Epidermal melanocyte (primary cell): ENCODE results near the gene INPP5B.

Experiments
- DNase-seq: peaks from one replicate; pipeline ENCODE4 v3.0.0; 2011; ENCODE audit warnings: low spot score; ENCODE audit not compliant: insufficient read length

Gene INPP5B

DNA sequence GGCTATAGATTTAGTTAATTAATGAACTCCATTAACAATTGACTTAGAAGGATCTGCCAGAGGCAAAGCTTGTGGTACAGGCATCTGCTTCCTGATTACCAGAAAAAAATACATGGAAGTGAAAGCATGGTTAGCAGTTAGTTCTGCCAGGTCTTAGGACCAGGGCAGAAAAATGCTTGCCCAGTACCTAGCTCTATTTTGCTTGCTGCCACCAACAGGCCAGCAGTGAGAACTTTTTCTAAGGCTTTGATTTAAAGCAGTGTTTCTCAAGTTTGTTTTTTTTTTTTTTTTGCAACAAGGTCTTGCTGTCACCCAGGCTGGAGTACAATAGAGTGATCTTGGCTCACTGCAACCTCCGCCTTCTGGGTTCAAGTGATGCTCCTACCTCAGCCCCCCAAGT is 71.0 kb downstream of the INPP5B start:
- no peak for DNase-seq

DNA sequence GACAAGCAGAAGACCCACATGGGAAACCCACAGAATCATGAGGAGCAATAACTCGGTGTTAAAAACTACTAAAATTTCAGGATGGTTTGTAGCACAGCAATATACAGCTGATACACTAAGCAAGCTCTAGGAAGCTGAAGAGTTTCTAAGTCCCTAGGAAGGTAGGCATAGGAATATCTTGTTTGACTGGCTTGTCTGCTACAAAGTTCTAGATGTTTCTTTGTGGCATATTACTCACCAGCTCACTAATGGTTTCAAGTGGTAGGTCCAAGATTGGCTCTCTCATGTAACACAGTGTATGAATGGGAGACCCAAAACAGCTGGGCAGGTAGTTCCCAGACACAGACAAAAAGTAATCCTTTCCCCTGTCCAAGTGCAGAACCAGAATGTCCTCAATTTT is 74.2 kb downstream of the INPP5B start:
- no peak for DNase-seq

DNA sequence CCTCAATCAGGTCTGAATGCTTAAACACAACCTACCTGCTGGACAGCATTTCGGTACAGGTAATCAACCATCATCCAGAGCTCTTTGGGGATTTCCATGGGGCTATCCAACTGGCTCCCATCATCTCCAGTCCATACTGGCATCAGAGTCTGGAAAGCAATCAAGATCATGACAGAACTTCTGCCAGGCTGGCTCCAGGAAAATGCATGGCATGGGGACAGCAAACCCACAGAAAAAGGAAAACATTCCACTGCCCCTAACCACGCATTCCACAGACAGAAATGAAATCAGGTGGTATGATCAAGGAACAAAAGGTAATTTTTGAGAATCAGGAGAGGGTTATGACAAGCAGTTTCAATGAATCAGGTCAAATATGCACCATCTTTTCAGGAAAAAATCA is 78.4 kb downstream of the INPP5B start:
- no peak for DNase-seq

DNA sequence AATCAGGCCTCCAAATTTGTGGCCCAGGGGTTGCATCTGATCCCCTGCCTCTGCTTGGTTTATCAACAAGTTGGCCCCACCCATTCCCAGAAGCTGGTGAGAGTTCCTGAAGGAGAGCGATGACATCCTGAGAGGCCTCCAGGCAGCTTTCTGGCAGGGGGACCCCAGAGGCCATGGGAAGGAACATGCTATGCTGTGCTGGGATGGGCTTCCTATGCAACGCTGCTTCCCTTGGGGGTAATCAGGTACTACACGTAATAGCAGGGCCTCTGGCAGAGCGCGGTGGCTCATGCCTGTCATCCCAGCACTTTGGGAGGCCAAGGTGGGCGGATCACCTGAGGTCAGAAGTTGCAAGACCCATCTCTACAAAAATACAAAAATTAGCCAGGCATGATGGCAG is 79.1 kb downstream of the INPP5B start:
- no peak for DNase-seq

DNA sequence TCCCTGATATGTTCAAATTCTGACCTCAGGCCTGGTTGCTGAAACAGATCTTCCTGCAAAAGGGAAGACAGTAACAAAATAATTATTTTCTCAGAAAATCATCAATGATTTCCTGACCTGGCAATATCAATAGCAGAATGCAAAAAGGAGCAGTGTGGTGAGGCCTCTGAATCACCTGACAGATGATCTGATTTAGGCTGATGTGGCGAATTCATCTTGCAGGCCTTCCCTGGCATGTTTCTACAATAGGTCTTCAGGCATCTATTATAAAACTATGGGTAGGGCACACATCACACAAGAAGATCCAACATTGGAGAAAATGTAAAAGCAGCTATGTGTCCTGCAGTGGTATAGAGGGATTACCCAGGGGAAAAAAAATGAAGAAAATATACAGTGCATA is 80.4 kb downstream of the INPP5B start:
- no peak for DNase-seq

DNA sequence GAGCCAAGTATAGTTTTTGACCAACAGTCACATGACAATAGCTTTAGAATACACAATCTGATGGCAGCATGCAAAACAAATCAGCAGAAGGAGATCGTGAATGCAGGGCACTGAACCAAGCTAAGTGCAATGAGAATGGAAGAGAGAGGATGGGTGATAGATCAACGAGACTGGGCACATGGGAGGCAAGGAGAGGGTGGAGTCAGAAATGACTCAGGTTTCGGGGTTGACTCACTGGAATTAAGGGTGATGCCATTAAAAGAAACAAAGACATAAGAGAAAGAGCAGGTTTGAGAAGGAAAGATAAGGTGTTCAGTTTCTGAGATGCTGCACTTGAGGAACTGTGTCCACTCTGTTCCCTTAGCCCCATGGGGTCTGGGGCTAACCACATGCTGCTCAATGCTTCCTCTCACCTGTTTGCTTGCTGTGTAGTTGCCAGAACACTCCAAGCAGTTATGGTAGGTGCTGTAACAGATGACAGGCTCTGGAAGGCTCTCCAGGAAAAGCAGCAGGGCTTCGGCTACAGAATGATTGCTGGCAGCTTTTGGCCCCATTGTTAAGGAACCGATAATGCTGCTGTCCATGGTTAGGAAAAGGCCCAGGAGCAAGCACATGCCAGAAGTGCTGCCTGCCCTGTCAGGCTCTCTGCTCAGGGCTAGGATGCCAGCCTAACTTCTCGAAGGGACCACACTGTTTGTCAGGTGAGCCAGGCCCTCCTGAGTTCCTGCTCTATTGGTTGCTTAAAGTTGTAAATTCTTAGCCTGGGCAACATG is 81.3 kb downstream of the INPP5B start:
- DNase-seq: no peak

DNA sequence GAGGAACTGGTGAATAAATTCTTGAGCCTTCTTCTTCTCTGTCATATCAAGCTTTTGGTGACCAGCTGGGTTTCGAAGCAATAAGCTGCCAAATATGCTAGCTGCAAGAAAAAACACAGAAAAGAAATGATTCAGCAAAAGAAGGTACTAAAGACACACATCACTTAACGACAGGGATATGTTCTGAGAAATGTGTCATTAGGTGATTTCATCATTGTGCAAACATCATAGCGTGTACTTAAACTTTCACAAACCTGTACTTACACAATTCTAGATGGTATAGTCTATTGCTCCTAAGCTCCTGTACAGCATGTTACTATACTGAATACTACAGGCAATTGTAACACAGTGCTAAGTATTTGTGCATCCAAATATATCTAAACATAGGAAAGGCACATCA is 84.5 kb downstream of the INPP5B start:
- DNase-seq: no peak

DNA sequence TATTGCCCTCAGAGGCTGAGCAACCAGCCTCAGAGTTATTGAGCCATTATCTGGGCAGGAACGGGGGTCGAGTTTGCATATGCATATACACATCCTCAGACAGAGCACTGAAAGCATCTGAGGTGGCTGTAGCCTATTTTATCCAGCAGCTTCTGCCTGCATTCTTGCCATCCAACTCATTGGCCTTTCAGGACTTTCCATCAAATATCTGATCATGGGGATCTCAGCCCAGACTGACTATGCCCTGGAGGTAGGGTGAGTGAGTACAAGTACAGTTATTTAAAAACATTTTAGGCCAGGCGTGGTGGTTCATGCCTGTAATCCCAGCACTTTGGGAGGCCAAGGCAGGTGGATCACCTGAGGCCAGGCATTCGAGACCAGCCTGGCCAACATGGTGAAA is 85.7 kb downstream of the INPP5B start:
- DNase-seq: no peak

DNA sequence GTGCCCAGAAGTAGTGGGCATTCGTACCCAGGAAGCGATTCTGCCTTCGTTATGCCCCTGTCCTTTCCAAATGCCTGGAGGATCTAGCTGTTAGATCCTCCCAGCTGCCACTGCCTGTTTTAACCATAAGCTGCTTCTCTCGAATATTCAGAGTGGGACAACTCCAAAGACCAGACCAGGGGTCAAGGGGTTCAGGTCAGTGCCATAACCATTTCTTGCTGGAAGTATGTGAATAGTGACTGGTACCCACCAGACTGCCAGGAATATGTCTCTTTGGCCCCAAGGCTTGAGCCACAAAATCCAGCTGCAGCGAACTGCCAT is 86.5 kb downstream of the INPP5B start:
- DNase-seq: no peak

DNA sequence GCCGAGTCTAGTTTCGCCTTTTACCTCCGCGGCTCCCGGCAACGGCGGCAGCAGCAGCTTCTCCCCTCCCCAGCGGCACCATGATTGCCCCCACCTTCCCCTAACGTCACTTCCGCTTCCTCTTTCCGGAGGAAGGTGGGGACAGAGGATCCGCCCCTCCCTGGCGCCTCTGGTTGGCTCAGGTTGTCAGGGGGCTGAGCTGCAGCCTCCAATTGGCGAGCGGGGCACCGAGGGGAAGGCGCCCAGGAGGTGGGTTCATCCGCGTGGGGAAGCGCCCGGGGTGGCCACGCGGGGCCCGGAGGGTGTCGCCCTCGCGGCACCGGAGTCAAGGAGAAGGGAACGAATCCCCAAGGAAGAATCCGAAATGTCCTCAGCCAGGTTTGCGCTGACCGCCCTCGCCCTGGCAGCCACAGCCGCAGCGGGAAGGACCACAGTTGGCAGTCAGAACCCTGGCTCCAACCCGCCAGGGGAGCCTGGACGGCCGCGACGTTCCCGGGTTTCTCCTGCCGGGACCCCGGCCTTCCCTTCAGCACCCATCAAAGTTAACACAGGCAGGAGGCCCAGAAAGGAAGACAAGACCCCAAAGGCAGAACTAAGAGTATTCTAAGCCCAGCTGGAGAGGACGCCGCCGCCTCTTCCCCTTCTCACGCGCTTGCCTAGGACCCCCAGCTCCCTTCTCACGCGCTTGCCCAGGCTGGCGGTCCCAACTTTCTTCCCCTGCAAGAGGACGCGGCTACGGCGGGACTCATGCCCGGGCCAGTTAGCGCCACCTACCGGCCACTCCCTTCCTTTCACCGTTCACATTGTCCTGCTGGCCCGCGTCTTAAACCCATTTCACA is 87.1 kb downstream of the INPP5B start, which contains the start of gene MTF1:
MTF1 (minus strand) TSS at position 86 of the 839 bp plus-strand sequence. CDS start 1,934 bp downstream, outside the sequence.
- peak; percentile 96 for DNase-seq

DNA sequence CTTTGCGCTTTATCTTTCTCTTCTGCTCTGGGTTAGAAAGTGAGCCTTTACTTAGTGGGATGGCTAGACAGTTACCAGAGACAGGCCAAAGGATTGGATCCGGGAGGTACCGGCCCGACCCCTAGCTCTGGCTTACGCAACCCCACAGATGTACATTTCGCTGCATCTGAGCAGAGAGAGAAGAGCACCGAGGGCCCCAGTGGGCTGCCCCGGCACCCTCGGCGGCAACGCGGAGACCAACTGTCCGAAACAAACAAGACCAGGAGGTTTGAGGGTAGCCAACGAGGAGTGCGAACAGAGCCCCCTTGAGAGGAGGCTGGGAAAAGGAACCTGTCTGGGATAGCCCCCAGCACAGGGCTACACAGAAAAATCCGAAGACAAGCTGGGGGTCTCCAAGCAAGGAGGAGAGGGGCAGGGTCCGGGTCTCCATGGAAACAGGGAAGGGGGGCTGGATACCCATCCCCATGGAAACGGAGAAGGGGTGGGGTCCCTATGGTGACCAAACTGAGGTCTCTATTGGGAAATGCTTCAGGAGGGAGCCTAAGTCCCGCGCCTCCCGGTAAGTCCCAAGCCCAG is 87.8 kb downstream of the INPP5B start:
- DNase-seq: peak; percentile 40

DNA sequence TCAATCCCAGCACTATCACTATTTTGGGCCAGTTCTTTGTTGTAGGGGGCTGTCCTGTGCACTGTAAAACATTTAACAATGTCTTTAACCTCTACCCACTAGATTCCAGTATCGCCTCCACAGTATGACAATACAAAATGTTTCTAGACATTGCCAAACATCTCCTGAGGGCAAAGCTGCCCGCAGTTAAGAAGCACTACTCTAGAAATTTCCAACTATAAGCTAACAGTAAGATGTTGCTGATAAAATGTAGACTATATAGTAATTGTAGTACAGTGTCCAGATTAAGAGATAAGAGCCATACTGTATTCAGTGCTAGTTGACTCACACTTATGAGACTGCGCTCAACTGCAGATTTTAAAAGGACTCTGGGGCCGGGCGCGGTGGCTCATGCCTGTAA is 92.4 kb downstream of the INPP5B start:
- no peak for DNase-seq

DNA sequence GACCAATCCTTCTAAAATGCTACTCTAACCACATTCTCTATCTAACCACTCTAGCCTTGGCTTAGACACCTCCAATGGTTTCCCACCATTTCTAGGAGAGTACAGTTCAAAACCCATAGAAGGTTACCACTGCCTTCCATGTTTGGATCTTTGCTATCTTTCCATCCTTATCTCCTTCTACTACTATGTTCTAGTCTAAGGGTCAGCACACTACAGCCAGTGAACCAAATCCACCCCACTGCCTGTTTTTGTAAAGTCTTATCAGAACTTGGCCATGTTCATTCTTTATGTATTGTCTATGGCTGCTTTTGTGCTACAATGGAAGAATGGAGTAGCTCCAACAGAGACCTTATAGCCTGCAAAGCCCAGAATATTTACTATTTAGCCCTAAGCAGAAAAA is 93.7 kb downstream of the INPP5B start:
- DNase-seq: no peak

DNA sequence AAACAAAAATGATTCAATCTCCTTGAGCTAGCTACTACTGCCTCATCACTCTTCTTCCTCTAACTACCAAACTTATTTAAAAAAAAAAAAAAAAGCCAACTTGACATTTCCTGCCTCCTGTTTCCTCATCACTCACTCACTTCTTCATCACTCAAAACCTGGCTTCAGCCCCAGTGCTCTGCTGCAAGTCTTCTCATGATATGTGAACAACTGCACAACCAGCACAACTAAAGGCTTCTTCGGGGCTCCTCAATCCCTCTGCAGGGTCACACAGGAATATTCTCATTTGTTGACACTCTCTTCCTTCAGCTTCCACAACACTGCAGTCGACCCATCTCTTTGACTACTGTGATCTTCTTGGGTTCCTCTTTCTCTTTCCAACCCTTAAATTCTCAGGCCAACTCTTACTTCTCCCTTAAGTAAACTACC is 95.1 kb downstream of the INPP5B start:
- DNase-seq: no peak

DNA sequence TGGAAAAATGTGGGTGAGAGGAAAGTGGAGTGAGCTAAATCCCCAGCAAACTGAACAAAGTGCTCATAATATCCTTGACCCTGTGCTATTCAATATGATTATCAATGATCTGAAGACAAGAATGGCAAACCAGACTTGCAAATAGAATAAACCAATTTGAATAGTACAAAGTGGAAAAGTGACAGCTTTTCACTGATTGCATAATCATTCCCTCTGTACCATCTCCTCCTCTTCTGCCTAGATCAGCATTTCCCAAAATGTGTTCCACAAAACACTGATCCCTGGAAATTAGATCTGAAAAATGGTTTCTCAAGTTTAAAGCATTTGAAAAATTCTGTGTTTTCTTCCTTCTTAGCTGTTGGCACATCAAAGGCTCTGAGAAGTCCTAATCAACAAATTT is 95.6 kb downstream of the INPP5B start:
- DNase-seq: no peak

DNA sequence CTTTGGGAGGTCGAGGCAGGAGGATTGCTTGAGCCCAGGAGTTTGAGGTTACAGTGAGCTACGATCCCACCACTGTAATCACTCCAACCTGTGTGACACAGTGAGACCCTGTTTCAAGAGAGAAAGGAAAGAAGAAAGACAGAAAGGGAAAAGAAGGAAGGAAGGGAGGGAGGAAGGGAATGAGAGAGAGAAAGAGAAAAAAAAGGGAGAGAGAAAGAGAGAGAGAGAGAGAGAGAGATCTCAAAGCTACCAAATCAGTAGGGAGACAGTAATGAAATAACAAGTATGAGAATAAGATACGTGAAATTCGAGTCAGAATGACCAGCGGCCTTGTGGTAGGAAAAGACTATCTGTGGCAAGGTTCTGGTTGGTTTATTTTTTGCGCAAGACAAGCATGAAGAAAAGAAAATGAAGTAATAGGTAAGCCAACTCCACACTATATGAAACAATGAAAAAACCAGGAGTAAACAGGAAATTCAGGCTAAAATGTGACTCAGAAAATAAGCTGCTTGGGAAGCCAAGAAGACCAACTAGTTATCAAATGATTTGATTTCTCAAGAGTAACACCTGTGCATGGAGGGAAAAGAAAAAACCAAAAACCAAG is 96.4 kb downstream of the INPP5B start:
- no peak for DNase-seq

DNA sequence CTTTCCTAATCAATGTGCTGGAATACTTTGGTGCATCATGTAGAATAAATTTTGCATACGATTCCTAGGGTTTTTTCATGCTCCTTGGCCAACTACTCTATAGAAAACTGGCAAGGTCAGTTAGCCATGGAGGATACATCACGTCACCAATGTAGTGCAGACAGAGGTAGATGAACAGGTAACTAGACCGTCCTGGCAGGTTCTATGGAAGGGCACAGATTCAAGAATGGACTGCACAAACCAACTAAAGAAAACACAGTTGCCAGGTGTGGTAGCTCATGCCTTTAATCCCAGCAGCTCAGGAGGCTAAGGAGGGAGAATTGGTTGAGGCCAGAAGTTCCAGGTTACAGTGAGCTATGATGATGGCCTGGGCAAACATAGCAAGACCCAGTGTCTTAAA is 97.4 kb downstream of the INPP5B start:
- no peak for DNase-seq

DNA sequence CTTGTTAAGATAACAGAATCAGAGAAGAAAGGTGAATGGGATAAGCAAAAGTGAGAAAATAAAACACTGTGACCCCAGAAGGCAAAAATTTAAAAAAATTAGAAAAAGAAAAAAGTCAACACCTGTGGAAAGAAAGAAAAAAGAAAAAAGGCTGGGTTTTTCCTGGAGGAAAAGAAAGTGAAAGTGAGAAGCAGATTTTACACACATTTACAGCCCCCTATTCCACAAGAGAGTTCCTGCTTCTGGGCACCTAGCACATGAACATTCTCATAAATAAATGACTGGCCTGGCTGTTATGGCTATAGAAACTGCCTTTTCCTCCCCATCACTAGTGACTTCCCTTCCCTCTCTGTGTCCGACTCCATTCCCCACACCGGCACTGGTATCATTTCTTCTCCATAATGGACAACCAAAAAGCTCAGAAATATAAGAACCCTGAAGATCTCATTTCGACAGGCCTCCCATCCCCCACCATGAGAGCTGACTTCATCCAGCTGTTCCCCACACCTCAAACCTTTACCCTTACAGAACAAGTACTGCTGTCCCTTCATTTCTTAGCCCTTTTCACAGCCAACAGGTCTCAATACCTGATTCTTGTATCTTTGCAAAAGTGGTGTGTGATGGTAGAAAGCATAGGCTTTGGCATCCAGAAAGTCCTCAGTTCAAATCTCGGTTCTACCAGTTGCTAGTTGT is 100.1 kb downstream of the INPP5B start:
- DNase-seq: no peak

DNA sequence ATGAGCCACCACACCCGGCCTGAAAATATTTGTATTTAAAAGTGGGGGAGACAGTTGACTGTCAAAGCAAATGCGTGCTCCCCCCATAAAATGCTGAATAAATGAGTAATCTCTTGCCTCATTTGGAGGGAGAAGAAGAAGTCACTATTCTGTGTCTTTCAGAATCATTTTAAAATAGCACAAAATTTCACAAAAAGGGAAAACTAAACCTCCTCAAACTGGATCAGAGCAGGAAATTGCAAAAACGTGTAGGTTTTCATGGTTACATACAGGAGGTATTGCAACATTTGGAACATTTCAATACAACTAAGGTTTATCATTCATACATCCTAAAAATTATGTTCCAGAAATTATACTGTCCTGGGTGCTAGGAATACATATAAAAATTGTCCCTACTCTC is 101.1 kb downstream of the INPP5B start:
- no peak for DNase-seq

DNA sequence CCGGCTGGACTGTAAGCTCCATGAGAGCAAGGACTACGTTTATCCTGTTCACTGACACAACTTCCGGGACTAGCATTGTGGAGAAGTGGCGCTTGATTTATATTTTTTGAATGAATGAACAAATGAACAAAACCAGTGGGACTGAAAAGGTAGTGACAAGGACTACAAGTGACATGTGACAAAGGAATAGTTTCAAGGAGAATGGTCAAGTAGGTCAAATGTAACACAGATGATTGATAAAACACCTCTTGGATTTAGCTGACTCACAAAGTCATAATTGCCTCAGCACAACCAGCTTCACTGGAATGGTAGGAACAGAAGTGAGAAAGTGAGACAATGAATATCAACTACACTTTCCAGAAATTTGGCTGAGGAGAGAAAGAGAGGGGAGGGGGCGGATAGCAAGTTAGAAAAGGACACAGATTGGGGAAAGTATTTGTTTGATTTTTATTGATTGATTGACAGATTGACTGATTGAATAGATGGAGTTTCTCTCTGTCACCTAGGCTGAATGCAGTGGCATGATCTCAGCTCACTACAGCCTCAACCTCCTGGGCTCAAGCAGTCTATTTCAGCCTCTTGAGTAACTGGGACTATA is 101.7 kb downstream of the INPP5B start:
- DNase-seq: no peak

DNA sequence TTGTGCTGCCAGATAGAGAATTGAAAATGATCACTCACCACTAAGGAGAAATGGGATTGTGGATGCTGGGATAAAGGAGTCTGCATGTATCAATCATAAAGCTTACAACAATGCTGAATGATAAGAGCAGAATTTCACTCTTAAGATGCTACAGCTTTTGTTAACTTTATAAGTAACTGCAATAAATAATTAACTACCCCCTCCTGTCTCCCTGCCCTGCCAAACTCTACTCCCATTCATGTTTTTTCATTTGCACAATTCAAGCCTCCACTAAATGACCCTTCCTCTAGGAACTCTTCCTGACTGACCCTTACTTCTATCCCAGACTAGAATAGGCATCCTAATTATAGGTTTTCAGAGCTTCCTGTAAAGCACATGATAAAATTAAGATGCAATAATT is 102.3 kb downstream of the INPP5B start:
- no peak for DNase-seq
